Glomerular endothelial cell (primary cell): ENCODE results near the gene DNAJC25. TPM values are rescaled to one million over a fixed set of nuclear protein-coding genes. Genes with fewer than 3 reads are reported as not detected.
"Not testable (repeated sequence)": the region's sequence is repeated elsewhere in the genome, so short reads cannot be mapped to it uniquely, and the experiment has no call there.

Experiments used
- DNase-seq: peaks from one replicate; pipeline ENCODE4 v3.0.0-alpha.2; 2011; ENCODE audit warnings: low read depth, low spot score; ENCODE audit errors: extremely low read depth
- total RNA-seq: library from RNA; depleted of rRNA; stranded (reverse); fragments of >200 nt; gene quantifications from 2 replicates; pipeline ENCODE4 v1.2.3, GENCODE V29; 2015

Gene DNAJC25
- total RNA-seq, 1 donor from 2014 or later, result 8.1 TPM

DNA sequence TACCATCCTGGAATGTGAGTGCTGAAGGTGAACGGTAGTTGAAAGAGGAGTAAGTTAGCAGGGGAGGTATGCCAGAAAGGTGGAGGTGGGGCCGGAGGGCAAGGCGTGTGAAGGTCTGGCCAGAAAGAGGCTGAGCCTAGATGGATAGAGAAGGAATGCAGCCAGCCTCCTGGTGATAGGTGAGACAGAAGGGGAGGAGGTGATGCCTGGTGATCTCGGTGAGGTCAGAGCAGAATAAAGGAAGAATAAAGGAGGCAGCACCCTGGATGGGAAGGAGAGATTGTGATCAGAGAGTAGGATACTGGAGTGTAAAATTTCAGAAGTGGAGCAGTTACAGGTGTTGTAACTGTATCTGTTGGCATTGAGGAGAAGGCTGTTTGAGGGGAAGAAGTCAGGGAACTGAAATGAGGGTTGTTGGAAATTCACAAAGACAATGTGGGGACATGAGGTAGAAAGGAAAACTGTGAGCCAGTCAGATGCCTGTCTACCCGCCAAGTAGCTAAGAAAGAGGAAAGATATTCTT is 32.2 kb downstream of the DNAJC25 start:
- DNase-seq, result no peak

DNA sequence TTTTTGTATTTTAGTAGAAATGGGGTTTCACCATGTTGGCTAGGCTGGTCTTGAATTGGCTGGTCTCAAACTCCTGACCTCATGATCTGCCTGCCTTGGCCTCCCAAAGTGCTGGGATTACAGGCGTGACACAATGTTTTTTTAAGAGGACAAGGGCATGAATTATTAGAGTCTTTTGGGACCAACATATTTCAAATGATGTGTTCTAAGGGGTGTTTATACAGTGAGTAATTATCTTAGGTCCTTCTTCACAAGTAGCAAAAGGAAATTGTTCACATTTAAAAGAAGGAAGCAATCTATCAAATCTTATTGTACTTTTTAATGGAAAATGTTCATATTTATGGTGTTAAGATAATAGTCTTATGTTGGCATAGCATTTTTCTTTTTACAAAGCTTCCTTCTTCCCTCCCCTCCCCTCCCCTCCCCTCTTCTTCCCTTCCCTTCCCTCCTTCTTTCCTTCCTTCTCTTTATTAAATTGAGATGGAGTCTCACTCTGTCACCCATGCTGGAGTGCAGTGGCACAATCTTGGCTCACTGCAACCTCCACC is 37.0 kb downstream of the DNAJC25 start:
- no peak for DNase-seq

DNA sequence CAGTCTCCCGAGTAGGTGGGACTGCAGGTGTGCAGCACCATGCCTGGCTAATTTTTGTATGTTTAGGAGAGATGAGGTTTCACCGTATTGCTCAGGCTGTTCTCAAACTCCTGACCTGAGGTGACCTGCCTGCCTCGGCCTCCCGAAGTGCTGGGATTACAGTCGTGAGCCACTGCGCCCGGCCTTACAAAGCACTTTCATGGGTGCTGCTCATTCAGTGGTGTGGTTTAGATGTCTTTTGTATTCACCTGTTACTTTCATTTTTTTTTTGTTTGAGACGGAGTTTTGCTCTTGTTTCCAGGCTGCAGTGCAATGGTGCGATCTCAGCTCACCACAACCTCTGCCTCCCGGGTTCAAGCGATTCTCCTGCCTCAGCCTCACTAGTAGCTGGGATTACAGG is 37.5 kb downstream of the DNAJC25 start:
- DNase-seq, result not testable (repeated sequence)

DNA sequence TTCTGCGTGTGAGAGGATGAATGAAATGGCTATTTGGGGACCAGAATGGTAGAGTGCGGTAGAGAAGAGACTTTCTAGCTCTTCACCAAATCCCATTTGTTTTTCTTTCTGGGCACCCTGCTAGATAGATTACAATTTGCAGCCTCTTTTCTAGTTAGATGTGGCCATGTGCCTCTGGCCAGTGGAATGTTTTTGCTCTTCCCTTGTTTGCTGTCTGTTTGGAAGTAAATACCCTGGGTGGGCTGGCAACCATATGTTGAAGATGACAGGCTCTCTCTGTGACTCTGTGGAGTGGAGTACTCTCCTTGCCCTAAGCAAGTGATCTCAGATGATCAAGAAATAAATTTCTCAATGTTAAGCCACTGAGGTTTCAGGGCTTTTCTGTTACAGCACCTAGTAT is 43.2 kb downstream of the DNAJC25 start:
- DNase-seq, result no peak

DNA sequence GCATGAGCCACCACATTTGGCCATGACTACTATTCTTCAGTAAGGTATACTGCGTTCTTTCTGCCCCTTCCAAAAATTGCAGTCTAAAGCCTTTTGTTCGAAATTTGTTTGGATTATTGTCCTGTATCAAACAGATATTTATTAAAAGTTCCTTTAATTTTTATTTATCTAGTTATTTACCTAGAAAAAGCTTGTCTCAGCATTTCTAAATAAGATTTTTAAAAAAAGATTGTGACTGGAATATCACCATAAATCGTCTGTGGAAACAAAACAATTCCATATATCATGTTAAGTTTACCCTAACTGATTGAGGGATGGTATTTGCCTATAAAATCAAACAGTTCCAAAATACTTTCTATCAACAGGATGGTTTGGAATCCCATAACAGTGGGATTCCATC is 45.0 kb downstream of the DNAJC25 start:
- no peak for DNase-seq

DNA sequence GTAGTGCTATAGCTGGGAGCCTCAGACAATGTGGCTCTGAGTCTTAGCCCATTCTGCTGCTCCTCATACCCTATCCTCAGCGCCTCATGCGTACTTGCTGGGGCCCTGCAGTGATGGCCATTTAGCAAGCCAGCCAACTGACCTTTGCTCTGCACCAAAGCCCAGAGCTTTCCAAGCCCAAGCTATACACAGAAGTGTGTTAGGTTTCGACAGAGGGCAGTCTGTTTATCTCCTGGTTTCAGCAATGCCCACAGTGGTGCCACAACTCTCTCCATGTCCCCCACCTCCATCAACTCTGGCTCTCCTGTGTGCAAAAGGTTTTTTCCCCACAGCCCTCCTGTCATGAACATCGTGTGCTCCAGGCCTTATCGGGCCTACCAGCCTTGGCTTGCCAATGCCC is 47.2 kb downstream of the DNAJC25 start:
- no peak for DNase-seq

DNA sequence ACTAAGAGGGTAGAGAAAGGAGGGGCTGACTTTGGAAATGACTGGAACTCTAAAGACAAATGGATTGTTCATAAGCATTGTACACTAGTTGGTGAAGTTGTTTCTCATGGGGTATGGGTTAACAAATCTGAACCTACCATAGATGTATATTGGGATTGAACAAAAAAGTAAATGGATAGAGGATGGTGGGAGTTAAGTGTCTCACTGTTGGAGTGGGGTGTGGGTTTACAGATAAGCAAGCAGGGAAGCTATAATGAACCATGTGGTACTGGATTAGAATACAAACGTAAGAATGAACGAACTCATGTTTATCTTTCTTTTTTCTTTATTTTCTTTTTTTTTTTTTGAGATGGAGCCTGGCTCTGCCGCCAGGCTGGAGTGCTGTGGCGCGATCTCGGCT is 48.1 kb downstream of the DNAJC25 start:
- DNase-seq, result no peak

DNA sequence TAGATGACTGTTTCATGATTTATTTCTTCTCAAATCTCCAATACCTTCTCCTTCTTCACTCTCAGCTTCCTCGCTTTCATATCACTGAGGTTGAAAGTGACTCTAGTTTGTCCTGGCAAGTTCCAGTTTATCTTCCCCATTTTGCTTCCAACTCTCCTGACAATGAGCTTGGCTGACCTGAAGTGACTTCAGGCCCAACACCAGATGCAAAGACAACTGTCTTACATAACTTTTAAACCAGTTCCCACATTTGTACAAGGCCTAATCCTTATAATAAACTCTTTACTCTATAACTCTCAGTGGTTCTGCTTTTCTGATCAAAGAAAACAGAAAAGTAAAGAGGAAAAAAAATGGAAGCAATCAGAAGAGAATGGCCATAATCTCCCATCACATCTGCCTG is 52.3 kb downstream of the DNAJC25 start:
- no peak for DNase-seq

DNA sequence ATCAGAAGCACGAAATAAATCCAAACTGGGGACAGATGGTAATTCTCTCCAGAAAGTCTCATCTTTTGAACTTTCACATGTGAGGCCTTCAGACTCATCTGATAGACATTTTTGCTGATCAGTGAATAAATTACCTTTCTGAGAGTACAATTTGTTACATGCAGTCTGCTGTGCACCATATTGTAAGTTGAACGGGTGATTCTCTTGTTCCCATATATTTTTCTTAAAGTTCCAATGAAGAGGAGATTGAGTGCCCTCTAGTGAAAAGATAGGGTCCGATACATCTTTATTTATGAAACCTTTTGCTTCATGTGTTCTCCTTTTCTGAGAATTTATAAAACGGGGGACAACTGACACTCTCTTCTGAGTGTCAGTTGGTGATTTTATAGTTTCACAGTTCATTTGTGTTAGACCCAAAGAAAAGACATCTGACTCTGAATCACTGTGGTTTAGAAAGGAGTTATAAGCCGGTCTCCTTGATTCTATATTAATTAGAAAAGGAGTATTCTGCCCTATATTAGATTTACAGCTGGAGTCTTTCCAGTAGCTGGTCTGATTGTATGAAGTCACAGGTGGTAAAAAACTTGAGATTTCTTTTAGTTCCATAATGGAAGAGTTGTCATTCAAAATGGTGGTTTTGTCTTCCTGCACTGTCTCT is 60.7 kb downstream of the DNAJC25 start:
- no peak for DNase-seq

DNA sequence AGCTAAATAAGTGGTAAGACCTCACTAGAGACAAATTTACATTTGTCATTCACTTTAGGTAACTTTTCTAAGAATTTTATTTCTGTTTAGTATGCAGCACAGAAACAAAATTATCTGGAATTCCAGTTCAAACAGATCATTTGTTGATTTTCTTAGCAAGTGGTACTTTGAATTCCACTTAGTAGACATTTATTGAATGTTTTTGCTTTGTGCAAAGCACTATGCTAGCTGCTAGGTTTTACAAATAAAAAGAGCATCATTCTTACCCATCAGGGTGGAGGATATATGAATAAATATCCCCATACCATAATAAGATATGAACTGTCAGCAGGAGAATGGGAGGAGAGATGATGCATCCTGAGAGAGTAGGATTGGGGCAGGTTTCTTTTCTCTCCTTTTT is 65.7 kb downstream of the DNAJC25 start:
- no peak for DNase-seq

DNA sequence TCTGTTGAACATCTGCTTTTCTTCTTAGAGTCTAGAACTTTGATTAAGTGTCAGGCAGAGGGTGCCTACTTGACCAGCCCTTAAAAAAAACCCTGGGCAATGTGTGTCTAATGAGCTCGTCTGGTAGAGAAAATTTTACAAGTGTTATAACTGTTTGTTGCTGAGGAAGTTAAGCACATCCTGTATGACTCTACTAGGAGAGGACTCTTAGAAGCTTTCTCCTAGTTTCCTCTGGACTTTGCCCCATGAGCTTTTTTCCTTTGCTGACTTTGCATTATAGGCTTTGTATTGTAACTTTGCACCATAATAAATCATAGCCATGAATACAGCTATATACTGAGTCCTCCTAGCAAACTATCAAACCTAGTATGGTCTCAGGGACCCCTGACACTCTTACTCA is 69.6 kb downstream of the DNAJC25 start:
- peak; percentile 65 for DNase-seq

Other genes with a start within 250 kb of the DNAJC25 start
- gene ECPAS, start 147.0 kb upstream of the DNAJC25 start, total RNA-seq, result 49.9 and 69.1 TPM in 2 replicates
- gene ZNF483, start 106.2 kb upstream of the DNAJC25 start, total RNA-seq, result 1.7 and 2.7 TPM in 2 replicates
- gene PTGR1, start 31.7 kb upstream of the DNAJC25 start, total RNA-seq, result 58.5 and 89.2 TPM in 2 replicates
- 50.9 and 65.7 TPM in 2 replicates for gene GNG10, start 30.3 kb downstream of the DNAJC25 start, total RNA-seq
- gene SHOC1, start 163.6 kb downstream of the DNAJC25 start, total RNA-seq, result 0.06 TPM in 1 of 2 replicates, not detected in the other